NCI-H2171 (cell line): Measurements from ENCODE around the gene NFE2L1.
"Not testable (repeated sequence)": the region's sequence is repeated elsewhere in the genome, so short reads cannot be mapped to it uniquely, and the experiment has no call there.

Experiments used
- DNase-seq: peaks from one replicate; lab custom pipeline; 2025; lab: John Stamatoyannopoulos, UW

Gene NFE2L1

GRCh38 chr17:48048384-48049126, 396 bp downstream of the NFE2L1 start:
- DNase-seq = peak; percentile 49

DNA sequence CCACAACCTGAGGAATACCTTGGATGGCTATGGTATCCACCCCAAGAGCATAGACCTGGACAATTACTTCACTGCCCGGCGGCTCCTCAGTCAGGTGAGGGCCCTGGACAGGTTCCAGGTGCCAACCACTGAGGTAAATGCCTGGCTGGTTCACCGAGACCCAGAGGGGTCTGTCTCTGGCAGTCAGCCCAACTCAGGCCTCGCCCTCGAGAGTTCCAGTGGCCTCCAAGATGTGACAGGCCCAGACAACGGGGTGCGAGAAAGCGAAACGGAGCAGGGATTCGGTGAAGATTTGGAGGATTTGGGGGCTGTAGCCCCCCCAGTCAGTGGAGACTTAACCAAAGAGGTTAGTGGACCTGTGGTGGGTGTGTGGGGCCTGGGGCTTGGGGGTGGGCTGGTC, 3.1 kb downstream of the NFE2L1 start:
- DNase-seq = no peak

GRCh38 chr17:48051706-48052486, 3.7 kb downstream of the NFE2L1 start:
- DNase-seq = no peak

DNA sequence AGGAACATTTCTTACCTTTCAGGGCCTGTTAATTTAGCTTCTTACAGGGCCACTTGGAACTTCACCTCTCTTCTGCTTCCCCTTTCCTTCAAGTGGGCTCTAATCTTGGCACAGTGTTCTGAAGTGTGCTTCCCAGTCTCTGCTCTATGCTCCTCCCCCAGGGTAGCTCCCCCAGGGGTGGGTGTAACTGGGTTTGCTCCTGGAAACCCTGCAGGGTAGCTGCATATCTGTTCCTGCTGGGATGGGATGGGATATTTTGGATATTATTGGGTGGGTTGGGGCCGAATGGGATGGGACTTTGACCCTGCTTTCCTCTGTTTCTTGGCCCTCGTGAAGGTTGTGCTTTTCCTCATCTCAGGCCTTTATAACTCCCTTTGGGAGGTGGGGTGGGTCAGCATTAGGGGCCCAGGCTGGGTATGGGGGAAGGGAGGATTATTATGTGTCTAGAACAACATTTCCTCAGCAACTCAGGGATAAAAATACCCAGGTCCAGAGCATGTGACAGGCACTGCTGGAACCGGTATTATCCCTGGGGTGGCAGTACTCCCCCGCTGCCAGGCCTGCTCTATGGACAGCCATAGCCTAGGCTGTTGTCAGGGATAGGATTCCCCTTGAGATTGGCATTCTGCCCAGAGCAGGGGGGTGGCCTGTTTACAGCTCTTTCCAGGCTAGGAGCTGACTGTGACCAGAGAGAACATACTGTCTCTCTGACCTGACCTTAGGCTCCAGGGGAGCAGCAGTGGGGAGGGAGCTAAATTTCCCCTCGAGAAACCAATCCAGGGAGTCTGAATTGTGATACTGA, 5.0 kb downstream of the NFE2L1 start:
- DNase-seq = peak; percentile 29

DNA sequence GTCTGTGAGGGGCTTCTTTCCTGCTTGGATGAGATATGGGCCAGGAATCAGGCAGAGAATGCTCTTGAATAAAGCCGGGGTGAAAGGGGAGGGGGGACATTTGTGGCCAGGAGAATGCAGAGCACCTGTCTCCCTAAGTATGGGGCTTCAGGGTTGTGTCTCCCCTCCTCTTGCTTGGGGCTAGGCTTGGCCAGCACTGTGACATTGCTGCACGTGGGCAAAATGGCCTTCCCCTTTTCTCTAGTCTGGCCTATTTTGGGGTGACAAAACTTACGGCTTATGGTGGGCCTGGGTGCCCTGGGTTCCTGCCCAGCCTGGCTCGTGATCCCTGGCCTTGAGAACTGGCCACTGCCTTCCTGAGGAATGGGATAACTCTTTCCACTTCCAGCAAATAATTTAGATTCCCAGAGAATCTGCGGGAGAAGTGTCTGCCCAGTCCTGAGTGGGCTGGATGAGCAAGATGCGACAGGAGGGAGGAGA, 5.6 kb downstream of the NFE2L1 start:
- no peak for DNase-seq

GRCh38 chr17:48054238-48055185, 6.4 kb downstream of the NFE2L1 start:
- DNase-seq = peak; percentile 91

DNA sequence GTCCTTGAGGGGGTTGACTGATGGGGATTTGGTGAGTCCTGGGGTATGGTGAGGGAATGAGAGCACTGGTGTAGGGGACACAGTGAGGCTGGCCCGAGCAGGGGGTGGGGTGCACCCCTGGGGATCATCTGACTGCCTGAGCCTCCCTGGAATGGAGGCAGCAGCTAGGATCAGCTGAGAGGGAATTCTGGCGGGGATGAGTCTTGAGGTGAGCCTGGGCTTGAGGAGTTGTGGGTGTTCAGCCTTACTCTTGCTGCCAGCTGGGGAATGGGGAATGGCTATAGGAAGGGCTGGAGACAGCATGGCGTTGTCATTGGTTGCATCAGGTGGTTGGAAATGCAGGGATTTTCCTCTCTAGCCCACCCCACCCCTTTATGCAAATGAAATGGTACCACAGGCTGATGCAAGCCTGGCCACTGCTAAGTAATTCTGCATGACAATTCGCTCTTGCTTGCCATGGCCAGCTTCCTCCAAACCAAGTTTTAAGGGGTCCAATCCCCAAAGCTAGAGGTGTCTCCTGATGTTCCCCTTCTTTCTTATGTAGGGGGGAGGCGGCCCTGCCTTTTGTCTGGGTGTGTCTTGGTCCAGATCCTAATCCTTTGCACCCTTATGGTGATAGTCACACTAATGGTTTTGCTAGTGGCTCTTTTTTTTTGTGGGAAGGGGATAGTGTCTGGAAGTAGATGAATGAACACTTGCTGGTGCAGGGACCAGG, 7.5 kb downstream of the NFE2L1 start:
- no peak for DNase-seq

DNA sequence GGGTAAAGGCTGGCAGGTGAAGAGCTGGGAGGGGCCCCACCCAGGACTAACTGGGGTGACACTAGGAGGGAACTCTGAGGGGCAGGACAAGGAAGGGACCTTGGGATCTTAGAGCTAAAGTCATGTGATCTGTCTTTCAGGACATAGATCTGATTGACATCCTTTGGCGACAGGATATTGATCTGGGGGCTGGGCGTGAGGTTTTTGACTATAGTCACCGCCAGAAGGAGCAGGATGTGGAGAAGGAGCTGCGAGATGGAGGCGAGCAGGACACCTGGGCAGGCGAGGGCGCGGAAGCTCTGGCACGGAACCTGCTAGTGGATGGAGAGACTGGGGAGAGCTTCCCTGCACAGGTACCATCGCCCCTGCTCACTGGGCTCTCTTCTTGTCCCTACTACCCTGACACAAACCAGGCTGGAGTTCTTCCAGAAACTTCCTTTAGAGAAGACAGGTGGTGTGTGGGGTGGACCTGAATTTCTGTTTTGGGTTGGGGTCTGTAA, 8.1 kb downstream of the NFE2L1 start:
- DNase-seq = no peak

DNA sequence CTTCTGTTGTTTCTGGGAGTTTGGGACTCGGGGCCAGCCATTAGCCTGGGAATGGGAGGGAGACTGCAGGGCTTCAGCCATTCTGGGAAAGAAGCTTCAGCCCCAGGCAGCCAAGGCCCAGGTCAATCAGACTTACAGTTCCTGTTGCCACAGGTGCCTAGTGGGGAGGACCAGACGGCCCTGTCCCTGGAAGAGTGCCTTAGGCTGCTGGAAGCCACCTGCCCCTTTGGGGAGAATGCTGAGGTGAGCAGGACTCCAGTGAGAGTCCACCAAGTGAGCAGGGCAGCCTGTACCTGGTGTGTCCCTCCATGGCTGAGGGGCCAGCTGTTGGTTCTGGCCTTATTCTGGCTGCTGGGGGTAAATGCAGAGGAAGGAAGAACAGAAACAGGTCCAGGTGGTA, 8.7 kb downstream of the NFE2L1 start:
- DNase-seq = no peak

- DNase-seq = no peak
Observed at GRCh38 chr17:48057626-48058025, 9.5 kb downstream of the NFE2L1 start.

DNA sequence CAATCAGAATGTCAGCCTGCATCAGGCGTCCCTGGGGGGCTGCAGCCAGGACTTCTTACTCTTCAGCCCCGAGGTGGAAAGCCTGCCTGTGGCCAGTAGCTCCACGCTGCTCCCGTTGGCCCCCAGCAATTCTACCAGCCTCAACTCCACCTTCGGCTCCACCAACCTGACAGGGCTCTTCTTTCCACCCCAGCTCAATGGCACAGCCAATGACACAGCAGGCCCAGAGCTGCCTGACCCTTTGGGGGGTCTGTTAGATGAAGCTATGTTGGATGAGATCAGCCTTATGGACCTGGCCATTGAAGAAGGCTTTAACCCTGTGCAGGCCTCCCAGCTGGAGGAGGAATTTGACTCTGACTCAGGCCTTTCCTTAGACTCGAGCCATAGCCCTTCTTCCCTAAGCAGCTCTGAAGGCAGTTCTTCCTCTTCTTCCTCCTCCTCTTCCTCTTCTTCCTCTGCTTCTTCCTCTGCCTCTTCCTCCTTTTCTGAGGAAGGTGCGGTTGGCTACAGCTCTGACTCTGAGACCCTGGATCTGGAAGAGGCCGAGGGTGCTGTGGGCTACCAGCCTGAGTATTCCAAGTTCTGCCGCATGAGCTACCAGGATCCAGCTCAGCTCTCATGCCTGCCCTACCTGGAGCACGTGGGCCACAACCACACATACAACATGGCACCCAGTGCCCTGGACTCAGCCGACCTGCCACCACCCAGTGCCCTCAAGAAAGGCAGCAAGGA, 10.4 kb downstream of the NFE2L1 start:
- DNase-seq = no peak

GRCh38 chr17:48059125-48059668, 11.0 kb downstream of the NFE2L1 start:
- no peak for DNase-seq

- DNase-seq = no peak
Observed at GRCh38 chr17:48060249-48060648, 12.1 kb downstream of the NFE2L1 start.

- DNase-seq = no peak
Observed at GRCh38 chr17:48062273-48062672, 14.1 kb downstream of the NFE2L1 start.

DNA sequence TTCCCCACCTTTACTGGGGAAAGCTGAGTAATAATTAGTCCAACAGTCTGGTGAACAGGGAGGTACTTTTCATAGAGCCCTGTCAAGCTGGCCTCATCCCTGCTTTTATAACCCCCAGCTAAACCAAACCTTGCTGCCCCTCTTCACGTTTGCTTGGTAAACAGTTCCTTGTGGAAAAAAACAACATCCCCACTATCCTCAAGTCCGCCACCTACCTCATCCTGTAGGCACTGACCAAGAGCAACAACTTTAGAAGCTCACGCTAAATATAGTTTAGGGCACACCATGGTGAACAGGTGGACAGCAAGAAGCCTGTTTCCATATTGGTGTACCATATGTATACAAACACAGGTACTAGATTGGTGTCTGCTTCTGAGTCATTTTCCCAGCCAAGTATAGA, 16.5 kb downstream of the NFE2L1 start:
- no peak for DNase-seq

GRCh38 chr17:48066192-48066591, 18.0 kb downstream of the NFE2L1 start:
- DNase-seq = no peak

DNA sequence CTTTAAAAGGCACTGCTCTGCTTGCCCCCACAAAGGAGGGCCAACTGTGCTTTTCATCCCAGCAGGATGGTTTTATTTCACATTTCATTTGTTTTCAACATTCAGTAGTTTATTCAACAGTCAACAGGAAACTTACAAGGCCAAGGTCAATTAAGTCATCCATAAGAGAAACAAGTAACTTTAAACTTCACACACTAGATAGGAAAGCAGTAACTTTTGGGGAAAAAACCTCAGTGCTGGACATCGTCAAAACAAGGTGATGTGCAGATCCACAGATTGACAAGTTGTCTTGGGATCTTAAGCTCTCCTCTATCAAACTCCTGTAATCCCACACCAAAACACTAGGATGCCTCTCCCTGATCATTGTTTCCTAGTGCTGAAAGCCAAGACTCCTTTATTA, 18.5 kb downstream of the NFE2L1 start:
- DNase-seq = no peak

- no peak for DNase-seq
Observed at GRCh38 chr17:48067245-48067644, 19.1 kb downstream of the NFE2L1 start.

DNA sequence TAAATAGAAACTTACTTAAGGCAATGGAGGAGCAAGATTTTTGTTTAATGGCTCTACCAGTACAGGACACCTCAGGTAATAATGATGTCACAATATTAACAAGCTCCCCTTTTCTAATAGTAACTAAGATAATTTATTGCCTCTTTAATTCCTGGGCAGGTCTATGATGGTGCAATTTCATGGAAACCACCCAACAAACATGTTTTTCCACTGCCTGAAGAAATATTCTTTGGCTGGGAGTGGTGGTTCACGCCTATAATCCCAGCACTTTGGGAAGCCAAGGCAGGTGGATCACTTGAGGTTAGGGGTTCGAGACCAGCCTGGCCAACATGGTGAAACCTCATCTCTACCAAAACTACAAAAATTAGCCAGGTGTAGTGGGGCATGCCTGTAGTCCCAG, 19.6 kb downstream of the NFE2L1 start:
- not testable (repeated sequence) for DNase-seq
